ENCODE data around the gene OLFM4. TPM values are rescaled to one million over a fixed set of nuclear protein-coding genes. Genes with fewer than 3 reads are reported as not detected.

OLFM4 gene
- total and polyA plus RNA-seq, 2 of the 8 experiments (the other 6 are each of a cell fraction or from before 2014, with no cell fraction given): not detected

- Histone ChIP-seq H3K27me3 (replicated peaks in 1 of 4; ENCODE audit: control insufficient read depth in 3 of 4, extremely low read depth in 1 of 4, insufficient read depth in 3 of 4, low read length in 3 of 4) (no peaks in the 10 kb centered on the region), H3K18ac (ENCODE audit: extremely low read depth, low read length) (no peak overlapping the region), H3K36me3 (ENCODE audit: control insufficient read depth in 2 of 4, insufficient read depth in 4 of 4, low read length in 3 of 4) (no peaks in the 10 kb centered on the region), H3K79me2 (ENCODE audit: control insufficient read depth in 1 of 2, insufficient read depth in 2 of 2, low read length in 2 of 2) (no peaks in the 10 kb centered on the region), H2BK5ac (ENCODE audit: low read depth, low read length) (no peak overlapping the region), H3K14ac (ENCODE audit: insufficient read length) (no peak overlapping the region), H2BK15ac (ENCODE audit: low read length) (no peak overlapping the region), H3K4me1 (replicated peaks in 1 of 4; ENCODE audit: control insufficient read depth in 3 of 4, insufficient read depth in 4 of 4, low read length in 3 of 4) (no peaks in the 10 kb centered on the region), H3K9ac (replicated peaks in 1 of 4; ENCODE audit: extremely low read depth in 1 of 4, low read depth in 3 of 4, low read length in 3 of 4) (no peak overlapping the region), H4K91ac (replicated peaks; ENCODE audit: insufficient read length, low read length) (no peak overlapping the region), H3K23me2 (ENCODE audit: low read depth, low read length) (no peaks in the 10 kb centered on the region), H2BK20ac (ENCODE audit: low read length) (no peak overlapping the region), H3K4ac (replicated peaks; ENCODE audit: insufficient read length, low read depth, low read length) (no peak overlapping the region), H3K79me1 (ENCODE audit: low read depth, low read length) (no peaks in the 10 kb centered on the region), H2AFZ (ENCODE audit: low read length) (no peak overlapping the region), H2BK120ac (replicated peaks; ENCODE audit: low read depth, low read length) (no peak overlapping the region), H3K9me3 (ENCODE audit: insufficient read depth in 2 of 2, low read depth in 1 of 2, low read length in 1 of 2) (no peaks in the 10 kb centered on the region), H4K8ac (ENCODE audit: extremely low read depth, insufficient read depth, low read length) (no peak overlapping the region), H4K5ac (ENCODE audit: insufficient read length, low read depth, low read length) (no peak overlapping the region), H3K56ac (replicated peaks; ENCODE audit: insufficient read length, low read depth, low read length) (no peak overlapping the region), H2AK5ac (ENCODE audit: low read depth, low read length) (no peak overlapping the region), H3K27ac (ENCODE audit: low read depth, low read length) (no peak overlapping the region), H3K23ac (ENCODE audit: insufficient read length) (no peak overlapping the region), H4K20me1 (replicated peaks in 1 of 2; ENCODE audit: control insufficient read depth in 1 of 2, insufficient read depth in 2 of 2, low read length in 2 of 2) (no peaks in the 10 kb centered on the region), H3K4me3 (ENCODE audit: extremely low read depth in 1 of 4, insufficient read depth in 2 of 4, low read depth in 3 of 4, low read length in 4 of 4) (no peak overlapping the region), H2BK12ac (ENCODE audit: low read depth, low read length) (no peak overlapping the region), H3K4me2 (ENCODE audit: insufficient read depth in 1 of 2, low read depth in 2 of 2, low read length in 2 of 2) (no peak overlapping the region)
- CTCF ChIA-PET (ENCODE audit: partially characterized antibody): no interaction called here
- TF ChIP-seq JUND (IDR thresholded peaks at IDR 0.05; ENCODE audit: low read length) (no peak), ASH2L (IDR thresholded peaks at IDR 0.05; ENCODE audit: low read length) (no peak), BACH1 (IDR thresholded peaks at IDR 0.05; ENCODE audit: low read length) (no peak), NANOG (IDR thresholded peaks at IDR 0.05; ENCODE audit: insufficient read depth, low read depth, low read length, poor library complexity, severe bottlenecking) (no peak), SAP30 (IDR thresholded peaks at IDR 0.05; ENCODE audit: insufficient read depth, insufficient replicate concordance, low read length) (no peak), CEBPB (IDR thresholded peaks at IDR 0.05; ENCODE audit: low read depth, low read length) (no peak)
- WGBS, 2 experiments (ENCODE audit: extremely low coverage in 1 of 2, insufficient coverage in 1 of 2, insufficient read length in 1 of 2, insufficient replicate concordance in 2 of 2, low coverage in 1 of 2, low lambda C conversion rate in 2 of 2, missing lambda C conversion rate in 1 of 2): 89% methylated on average over 5 of the region's 5 CpGs; no CpG with 5 or more reads in 1 of the 2 experiments
- FAIRE-seq (no peak), DNase-seq (ENCODE audit: low read depth in 1 of 2, low spot score in 2 of 2) (no peak)
- POLR2A ChIA-PET (ENCODE audit: partially characterized antibody): no interaction called here
Measured at GRCh38 chr13:52984881-52985363, 43.7 kb upstream of the OLFM4 start.
